Measurements from ENCODE around the gene SLC38A9.

GRCh38 chr5:55591686-55592085 lies 120.4 kb downstream of the SLC38A9 start:
- TF ChIP-seq ZNF281 (CRISPR knock-in tag; IDR thresholded peaks at IDR 0.05) (no peak), MAX (CRISPR knock-in tag; IDR thresholded peaks at IDR 0.05) (no peak), CREM (CRISPR knock-in tag; IDR thresholded peaks at IDR 0.05) (no peak), USF2 (CRISPR knock-in tag; IDR thresholded peaks at IDR 0.05) (no peak), FOXJ3 (CRISPR knock-in tag; IDR thresholded peaks at IDR 0.05; ENCODE audit: borderline replicate concordance) (no peak), SP1 (CRISPR knock-in tag; conservative IDR thresholded peaks at IDR 0.05) (no peak), ZNF317 (CRISPR knock-in tag; IDR thresholded peaks at IDR 0.05; ENCODE audit: borderline replicate concordance, low read depth) (no peak), NR3C1 (CRISPR knock-in tag; conservative IDR thresholded peaks at IDR 0.05; ENCODE audit: low read depth) (no peak)
- TF ChIP-seq, protein P1, sequence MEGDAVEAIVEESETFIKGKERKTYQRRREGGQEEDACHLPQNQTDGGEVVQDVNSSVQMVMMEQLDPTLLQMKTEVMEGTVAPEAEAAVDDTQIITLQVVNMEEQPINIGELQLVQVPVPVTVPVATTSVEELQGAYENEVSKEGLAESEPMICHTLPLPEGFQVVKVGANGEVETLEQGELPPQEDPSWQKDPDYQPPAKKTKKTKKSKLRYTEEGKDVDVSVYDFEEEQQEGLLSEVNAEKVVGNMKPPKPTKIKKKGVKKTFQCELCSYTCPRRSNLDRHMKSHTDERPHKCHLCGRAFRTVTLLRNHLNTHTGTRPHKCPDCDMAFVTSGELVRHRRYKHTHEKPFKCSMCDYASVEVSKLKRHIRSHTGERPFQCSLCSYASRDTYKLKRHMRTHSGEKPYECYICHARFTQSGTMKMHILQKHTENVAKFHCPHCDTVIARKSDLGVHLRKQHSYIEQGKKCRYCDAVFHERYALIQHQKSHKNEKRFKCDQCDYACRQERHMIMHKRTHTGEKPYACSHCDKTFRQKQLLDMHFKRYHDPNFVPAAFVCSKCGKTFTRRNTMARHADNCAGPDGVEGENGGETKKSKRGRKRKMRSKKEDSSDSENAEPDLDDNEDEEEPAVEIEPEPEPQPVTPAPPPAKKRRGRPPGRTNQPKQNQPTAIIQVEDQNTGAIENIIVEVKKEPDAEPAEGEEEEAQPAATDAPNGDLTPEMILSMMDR (IDR thresholded peaks at IDR 0.05): no peak
- TF ChIP-seq, protein P2, sequence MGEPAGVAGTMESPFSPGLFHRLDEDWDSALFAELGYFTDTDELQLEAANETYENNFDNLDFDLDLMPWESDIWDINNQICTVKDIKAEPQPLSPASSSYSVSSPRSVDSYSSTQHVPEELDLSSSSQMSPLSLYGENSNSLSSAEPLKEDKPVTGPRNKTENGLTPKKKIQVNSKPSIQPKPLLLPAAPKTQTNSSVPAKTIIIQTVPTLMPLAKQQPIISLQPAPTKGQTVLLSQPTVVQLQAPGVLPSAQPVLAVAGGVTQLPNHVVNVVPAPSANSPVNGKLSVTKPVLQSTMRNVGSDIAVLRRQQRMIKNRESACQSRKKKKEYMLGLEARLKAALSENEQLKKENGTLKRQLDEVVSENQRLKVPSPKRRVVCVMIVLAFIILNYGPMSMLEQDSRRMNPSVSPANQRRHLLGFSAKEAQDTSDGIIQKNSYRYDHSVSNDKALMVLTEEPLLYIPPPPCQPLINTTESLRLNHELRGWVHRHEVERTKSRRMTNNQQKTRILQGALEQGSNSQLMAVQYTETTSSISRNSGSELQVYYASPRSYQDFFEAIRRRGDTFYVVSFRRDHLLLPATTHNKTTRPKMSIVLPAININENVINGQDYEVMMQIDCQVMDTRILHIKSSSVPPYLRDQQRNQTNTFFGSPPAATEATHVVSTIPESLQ (CRISPR knock-in tag; IDR thresholded peaks at IDR 0.05): no peak
- TF ChIP-seq, protein P3, sequence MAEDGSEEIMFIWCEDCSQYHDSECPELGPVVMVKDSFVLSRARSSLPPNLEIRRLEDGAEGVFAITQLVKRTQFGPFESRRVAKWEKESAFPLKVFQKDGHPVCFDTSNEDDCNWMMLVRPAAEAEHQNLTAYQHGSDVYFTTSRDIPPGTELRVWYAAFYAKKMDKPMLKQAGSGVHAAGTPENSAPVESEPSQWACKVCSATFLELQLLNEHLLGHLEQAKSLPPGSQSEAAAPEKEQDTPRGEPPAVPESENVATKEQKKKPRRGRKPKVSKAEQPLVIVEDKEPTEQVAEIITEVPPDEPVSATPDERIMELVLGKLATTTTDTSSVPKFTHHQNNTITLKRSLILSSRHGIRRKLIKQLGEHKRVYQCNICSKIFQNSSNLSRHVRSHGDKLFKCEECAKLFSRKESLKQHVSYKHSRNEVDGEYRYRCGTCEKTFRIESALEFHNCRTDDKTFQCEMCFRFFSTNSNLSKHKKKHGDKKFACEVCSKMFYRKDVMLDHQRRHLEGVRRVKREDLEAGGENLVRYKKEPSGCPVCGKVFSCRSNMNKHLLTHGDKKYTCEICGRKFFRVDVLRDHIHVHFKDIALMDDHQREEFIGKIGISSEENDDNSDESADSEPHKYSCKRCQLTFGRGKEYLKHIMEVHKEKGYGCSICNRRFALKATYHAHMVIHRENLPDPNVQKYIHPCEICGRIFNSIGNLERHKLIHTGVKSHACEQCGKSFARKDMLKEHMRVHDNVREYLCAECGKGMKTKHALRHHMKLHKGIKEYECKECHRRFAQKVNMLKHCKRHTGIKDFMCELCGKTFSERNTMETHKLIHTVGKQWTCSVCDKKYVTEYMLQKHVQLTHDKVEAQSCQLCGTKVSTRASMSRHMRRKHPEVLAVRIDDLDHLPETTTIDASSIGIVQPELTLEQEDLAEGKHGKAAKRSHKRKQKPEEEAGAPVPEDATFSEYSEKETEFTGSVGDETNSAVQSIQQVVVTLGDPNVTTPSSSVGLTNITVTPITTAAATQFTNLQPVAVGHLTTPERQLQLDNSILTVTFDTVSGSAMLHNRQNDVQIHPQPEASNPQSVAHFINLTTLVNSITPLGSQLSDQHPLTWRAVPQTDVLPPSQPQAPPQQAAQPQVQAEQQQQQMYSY (CRISPR knock-in tag; IDR thresholded peaks at IDR 0.05): no peak
- TF ChIP-seq, protein P4, sequence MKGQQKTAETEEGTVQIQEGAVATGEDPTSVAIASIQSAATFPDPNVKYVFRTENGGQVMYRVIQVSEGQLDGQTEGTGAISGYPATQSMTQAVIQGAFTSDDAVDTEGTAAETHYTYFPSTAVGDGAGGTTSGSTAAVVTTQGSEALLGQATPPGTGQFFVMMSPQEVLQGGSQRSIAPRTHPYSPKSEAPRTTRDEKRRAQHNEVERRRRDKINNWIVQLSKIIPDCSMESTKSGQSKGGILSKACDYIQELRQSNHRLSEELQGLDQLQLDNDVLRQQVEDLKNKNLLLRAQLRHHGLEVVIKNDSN (CRISPR knock-in tag; IDR thresholded peaks at IDR 0.05): no peak

Measured in WTC11 (cell line).